Activated naive CD4-positive, alpha-beta T cell treated with Interleukin-2 at 50 U/mL for 16 hours (primary cell): Measurements from ENCODE around the gene PEX11A.

Experiments
- DNase-seq: peaks from one replicate; pipeline ENCODE4 v3.0.0-alpha.2; 2020

PEX11A gene

GRCh38 chr15:89673165-89673512 lies 17.4 kb downstream of the PEX11A start:
- DNase-seq: no peak

- DNase-seq: no peak
Observed at GRCh38 chr15:89672221-89673164, 18.1 kb downstream of the PEX11A start.

GRCh38 chr15:89671687-89672086 lies 18.9 kb downstream of the PEX11A start:
- DNase-seq: no peak

DNA sequence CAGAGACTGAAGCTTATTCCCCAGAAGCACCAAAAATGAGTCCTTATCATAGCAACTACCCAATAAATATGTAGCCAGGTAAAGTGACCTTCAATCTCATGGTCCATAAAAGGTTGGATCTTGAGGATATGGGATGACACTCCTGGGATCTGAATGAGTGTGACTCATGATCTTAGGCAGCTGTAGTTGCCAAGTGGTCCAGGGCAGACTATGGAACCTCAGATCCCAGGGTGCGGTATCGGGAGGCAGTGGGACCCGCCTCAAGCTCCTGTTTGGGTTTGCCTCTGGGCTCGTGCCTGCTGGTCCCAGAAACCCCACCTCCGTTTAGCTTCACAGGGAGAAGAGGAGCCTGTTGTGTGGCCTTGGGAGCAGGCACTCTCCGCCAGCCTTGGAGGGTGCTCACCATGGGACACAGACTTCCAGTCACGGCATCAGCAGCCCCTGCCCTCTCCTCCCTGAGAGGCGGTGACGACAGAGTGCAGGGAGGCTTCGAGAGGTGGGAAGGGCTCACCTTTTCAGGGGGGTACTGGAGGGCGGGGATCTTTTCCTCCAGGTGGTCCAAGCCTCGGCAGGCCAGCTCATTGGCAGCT lies 19.5 kb downstream of the PEX11A start:
- no peak for DNase-seq

DNA sequence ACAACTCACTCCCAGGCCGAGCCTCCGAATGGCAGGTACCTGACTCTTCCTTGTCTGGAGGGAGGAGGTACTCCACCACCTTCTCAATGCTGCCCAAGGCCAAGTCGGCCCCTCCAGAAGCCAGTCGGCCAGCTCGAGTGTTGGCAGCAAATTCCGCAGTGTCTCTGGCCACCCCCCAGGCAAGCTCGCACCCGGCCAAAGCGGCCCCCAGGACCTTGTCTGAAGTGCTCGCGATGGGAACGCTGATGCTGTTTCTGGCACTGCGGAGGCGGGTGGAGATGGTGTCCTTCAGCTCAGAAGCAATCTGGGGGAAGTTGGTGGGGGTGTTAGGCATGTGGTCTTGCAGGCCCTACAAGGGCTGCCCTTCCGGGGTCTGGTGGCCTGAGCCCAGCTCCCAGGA lies 20.6 kb downstream of the PEX11A start:
- DNase-seq: no peak

GRCh38 chr15:89669309-89669865 lies 21.2 kb downstream of the PEX11A start:
- DNase-seq: no peak

- DNase-seq: no peak
Observed at GRCh38 chr15:89668171-89668570, 22.4 kb downstream of the PEX11A start.

DNA sequence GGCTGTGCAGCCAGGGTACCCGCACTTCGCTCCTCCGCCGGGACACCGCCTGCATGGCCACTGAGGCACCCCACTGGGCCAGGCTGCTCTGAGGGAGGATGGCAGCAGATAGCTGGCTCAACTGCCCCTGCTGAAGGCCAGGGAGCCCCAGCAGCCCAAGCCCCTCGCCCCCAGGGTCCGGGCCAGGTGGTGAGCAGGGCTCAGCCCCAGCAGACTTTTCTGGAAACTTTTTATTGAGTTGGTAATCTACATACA lies 22.9 kb downstream of the PEX11A start:
- no peak for DNase-seq

DNA sequence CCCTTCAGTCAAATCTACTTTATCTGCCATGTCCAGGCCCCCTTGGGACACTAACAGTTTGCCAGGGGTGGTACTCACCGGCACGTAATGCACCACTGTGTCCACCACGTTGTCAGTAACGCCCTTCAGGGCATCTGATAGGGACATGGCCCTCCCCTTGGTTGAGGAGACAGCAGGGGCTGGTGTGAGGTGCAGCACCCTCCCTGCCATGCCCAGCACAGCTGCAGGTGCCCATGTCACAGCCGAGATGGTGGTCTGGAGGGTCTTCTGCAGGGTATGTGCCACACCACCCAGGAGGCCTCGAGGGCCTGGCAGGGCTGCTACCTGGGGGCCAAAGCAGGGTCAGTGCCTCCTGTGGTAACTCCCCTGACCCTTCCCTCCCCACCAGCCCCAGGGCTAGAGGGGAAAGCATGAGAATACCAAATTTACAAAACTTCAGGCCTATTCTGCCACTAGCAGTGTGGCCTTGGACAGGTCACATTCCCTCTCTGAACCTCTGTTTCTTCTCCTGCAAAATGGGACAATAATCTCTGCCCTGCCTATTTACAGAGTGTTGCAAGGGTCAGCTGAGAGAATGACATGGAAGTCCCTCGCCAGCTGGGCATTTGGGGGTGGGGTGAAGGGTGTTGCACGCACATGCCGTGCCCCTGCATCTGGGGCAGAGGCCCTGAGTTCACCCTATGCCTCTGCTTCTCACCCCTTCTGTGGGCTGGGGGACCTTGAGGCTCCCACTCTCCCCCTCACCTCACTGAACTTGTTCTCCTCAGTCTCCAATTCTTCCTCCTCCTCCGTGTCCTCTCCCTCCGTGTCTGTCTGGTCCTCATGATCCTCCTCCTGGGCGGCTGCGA lies 23.5 kb downstream of the PEX11A start:
- DNase-seq: no peak

- no peak for DNase-seq
Observed at GRCh38 chr15:89666184-89666857, 24.2 kb downstream of the PEX11A start.

- DNase-seq: no peak
Observed at GRCh38 chr15:89665449-89666181, 24.9 kb downstream of the PEX11A start.

DNA sequence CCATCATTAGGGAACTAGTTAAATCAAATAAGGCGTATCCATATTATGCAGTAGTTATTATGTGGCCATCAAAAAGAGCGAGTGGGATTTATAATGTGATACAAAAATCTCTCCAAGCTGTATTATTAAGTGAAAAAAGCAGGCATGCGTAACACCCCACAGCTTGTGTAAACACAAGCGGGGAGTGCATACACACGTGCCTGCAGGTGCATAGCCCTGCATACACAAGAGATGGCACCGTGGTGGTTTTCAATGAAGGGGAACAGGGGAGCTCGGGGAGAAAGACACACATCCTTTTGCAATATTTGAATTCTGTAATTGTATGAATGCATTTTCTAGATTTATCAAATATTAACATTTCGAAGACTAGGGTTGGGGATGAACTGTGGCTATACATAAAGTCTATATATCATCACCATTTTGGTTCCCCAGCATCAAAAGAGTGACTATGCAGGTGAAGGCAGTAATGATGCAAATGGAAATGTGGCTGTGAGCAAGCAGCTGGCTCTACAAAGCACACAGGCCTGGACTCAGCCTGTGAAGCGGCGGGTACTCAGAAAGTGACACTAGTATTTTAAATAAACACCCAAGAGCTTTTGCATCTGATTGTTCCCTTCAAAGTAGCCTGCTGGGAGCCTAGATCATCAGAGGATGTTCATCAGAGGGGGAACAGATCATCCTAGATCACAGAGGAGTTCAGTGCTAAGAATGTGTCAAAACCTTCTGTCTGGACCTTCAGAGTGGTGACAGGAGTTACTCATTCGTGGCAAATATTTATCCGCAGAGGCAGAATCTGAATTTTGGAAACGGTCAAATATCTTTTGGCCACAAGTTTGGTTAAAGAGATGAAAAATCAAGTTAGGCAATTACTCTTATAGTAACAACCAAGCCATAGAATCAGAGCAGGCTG lies 25.9 kb downstream of the PEX11A start:
- DNase-seq: no peak

DNA sequence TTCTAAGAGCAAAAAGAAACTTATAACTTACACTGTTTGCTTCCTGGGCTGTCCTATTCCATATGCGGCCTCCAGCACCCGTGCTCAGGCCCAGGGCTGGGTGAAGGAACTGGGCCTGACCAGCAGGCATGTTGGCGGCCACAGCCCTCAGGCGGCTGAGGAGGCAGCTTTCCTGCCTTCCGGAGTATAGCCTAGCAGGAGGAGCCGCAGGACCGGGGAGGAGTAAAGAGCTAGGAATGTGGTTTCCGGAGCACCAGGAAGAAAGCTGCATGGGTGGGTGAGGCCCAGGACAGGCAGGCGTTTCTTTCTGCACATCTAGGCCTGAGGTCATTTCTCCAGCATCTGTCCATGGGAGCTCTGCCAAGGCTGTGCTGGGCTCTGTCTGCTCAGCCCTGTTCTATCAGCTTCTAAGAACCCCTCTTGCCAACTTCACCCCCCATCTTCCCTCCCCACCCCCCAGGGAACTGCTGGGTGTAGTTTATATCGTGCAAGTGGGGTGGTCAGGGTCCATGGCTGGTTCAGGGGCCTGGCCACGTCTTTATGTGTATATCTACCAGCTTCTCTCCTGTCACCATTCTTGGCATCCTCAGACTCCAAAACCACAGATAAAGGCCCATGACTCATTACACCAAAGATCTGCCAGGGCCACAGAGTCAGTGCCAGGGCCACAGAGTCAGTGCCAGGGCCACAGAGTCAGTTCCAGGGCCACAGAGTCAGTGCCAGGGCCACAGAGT lies 27.5 kb downstream of the PEX11A start:
- no peak for DNase-seq

- no peak for DNase-seq
Observed at GRCh38 chr15:89660556-89660955, 30.0 kb downstream of the PEX11A start.

- DNase-seq: no peak
Observed at GRCh38 chr15:89659295-89659694, 31.3 kb downstream of the PEX11A start.

- DNase-seq: no peak
Observed at GRCh38 chr15:89657686-89658200, 32.8 kb downstream of the PEX11A start.

- DNase-seq: no peak
Observed at GRCh38 chr15:89656116-89656815, 34.3 kb downstream of the PEX11A start.

GRCh38 chr15:89654847-89655805 lies 35.4 kb downstream of the PEX11A start, which contains the start of gene KIF7:
Gene KIF7 (minus strand): TSS chr15:89655467. CDS start chr15:89652930, 2,537 bp downstream.
- DNase-seq: no peak
